ENCODE results near the gene RAB4A.

DNA sequence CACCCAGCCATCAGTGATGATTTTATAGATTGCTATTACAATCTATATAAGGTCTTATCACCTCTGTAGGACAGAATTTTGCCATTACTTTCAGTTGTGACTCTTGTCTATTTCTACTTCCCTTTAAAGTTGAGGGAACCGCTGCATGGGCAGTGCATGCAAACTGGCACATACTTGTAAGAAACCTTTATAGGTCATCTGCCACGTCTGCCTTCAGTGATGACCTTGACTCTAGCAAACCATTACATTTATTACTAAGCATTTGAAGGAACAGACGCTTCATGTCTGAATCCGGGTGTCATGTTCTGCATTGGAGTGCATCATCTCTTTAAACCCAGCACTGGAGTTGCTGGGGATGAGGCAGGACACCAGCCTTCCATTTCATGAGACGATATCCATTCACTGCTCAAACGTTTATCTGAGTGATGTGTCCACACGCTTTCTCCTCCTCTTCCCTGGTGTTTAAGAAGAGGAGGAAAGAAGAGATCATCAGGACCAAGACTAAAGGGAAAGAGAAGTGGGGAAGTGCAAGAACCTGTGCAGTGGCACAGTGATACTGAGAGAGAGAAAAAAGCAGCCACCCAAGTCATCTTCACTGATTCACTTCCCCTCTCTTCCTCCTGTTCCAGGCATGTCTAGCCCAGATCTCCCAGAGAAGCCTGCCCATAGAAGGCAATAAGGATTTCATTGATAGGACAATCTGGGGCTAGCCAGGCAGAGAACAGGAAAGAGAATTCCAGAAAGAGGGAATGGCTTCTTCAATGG is 57.9 kb downstream of the RAB4A start:
- TF ChIP-seq NFE2L1 (CRISPR knock-in tag; IDR thresholded peaks at IDR 0.05; ENCODE audit: borderline replicate concordance) (no peak), ZKSCAN1 (IDR thresholded peaks at IDR 0.05; ENCODE audit: low read length) (no peak), SAP130 (CRISPR knock-in tag; IDR thresholded peaks at IDR 0.05; ENCODE audit: low read depth) (no peak), TBX3 (IDR thresholded peaks at IDR 0.05; ENCODE audit: borderline replicate concordance) (no peak)
- TF ChIP-seq, protein P1, sequence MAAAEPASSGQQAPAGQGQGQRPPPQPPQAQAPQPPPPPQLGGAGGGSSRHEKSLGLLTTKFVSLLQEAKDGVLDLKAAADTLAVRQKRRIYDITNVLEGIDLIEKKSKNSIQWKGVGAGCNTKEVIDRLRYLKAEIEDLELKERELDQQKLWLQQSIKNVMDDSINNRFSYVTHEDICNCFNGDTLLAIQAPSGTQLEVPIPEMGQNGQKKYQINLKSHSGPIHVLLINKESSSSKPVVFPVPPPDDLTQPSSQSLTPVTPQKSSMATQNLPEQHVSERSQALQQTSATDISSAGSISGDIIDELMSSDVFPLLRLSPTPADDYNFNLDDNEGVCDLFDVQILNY (CRISPR knock-in tag; conservative IDR thresholded peaks at IDR 0.05): no peak

Data from HepG2 (cell line).